ENCODE data around the gene STX8.
A peak's percentile ranks its signal among the peaks of the same experiment; 100 is the strongest.

Gene STX8

GRCh38 chr17:9533441-9533840 is 42.2 kb downstream of the STX8 start:
- Mint-ChIP-seq H3K36me3 (peaks cover 7% of the 10 kb centered on the region), H3K4me1 (no peaks in the 10 kb centered on the region), H3K27ac (no peak overlapping the region), H3K4me3 (no peak overlapping the region), H3K9me3 (no peaks in the 10 kb centered on the region)
- DNase-seq (ENCODE audit: low spot score in 2 of 2) (no peak), ATAC-seq (no peak)

GRCh38 chr17:9532715-9533114 is 42.9 kb downstream of the STX8 start:
- H3K4me3 Mint-ChIP-seq, result no peak overlapping the region
- H3K36me3 Mint-ChIP-seq, result peaks cover 7% of the 10 kb centered on the region
- H3K27ac Mint-ChIP-seq, result no peak overlapping the region
- no peak for ATAC-seq
- no peaks in the 10 kb centered on the region for H3K9me3 Mint-ChIP-seq
- DNase-seq (ENCODE audit: low spot score in 2 of 2), result no peak
- H3K4me1 Mint-ChIP-seq, result no peaks in the 10 kb centered on the region

GRCh38 chr17:9531034-9531433 is 44.6 kb downstream of the STX8 start:
- Mint-ChIP-seq H3K36me3 (peaks cover 7% of the 10 kb centered on the region), H3K27ac (no peak overlapping the region)

GRCh38 chr17:9529033-9529700 is 46.5 kb downstream of the STX8 start:
- no peaks in the 10 kb centered on the region for H3K9me3 Mint-ChIP-seq
- no peaks in the 10 kb centered on the region for H3K4me1 Mint-ChIP-seq
- peaks cover 4% of the 10 kb centered on the region for H3K36me3 Mint-ChIP-seq
- DNase-seq (ENCODE audit: low spot score in 2 of 2) (no peak), ATAC-seq (peak; percentile 99)
- no peak overlapping the region for H3K27ac Mint-ChIP-seq
- H3K4me3 Mint-ChIP-seq, result no peak overlapping the region

More at GRCh38 chr17:9531034-9531433, 44.6 kb downstream of the STX8 start:
- Mint-ChIP-seq H3K4me3 (no peak overlapping the region), H3K9me3 (no peaks in the 10 kb centered on the region), H3K4me1 (no peaks in the 10 kb centered on the region)
- DNase-seq (ENCODE audit: low spot score in 2 of 2) (no peak), ATAC-seq (no peak)

GRCh38 chr17:9527788-9528187 is 47.8 kb downstream of the STX8 start:
- ATAC-seq (no peak), DNase-seq (ENCODE audit: low spot score in 2 of 2) (no peak)
- Mint-ChIP-seq H3K36me3 (no peaks in the 10 kb centered on the region), H3K4me3 (no peak overlapping the region), H3K27ac (no peak overlapping the region), H3K9me3 (no peaks in the 10 kb centered on the region), H3K4me1 (peaks cover under 1% of the 10 kb centered on the region)

- no peak for ATAC-seq
- DNase-seq (ENCODE audit: low spot score in 2 of 2), result no peak
- H3K36me3 Mint-ChIP-seq, result no peaks in the 10 kb centered on the region
- no peaks in the 10 kb centered on the region for H3K9me3 Mint-ChIP-seq
- H3K27ac Mint-ChIP-seq, result no peak overlapping the region
- H3K4me3 Mint-ChIP-seq, result no peak overlapping the region
- H3K4me1 Mint-ChIP-seq, result peaks cover 27% of the 10 kb centered on the region
Observed at GRCh38 chr17:9522074-9522473, 53.5 kb downstream of the STX8 start.

GRCh38 chr17:9521062-9521461 is 54.6 kb downstream of the STX8 start:
- no peaks in the 10 kb centered on the region for H3K9me3 Mint-ChIP-seq
- no peak for ATAC-seq
- no peak overlapping the region for H3K4me3 Mint-ChIP-seq
- H3K36me3 Mint-ChIP-seq, result no peaks in the 10 kb centered on the region
- DNase-seq (ENCODE audit: low spot score in 2 of 2), result no peak
- H3K4me1 Mint-ChIP-seq, result peaks cover 29% of the 10 kb centered on the region
- no peak overlapping the region for H3K27ac Mint-ChIP-seq

GRCh38 chr17:9520649-9521048 is 55.0 kb downstream of the STX8 start:
- Mint-ChIP-seq H3K4me1 (peaks cover 29% of the 10 kb centered on the region), H3K27ac (no peak overlapping the region), H3K36me3 (no peaks in the 10 kb centered on the region), H3K4me3 (no peak overlapping the region), H3K9me3 (no peaks in the 10 kb centered on the region)
- ATAC-seq, result no peak
- DNase-seq (ENCODE audit: low spot score in 2 of 2), result no peak

- ATAC-seq (no peak), DNase-seq (ENCODE audit: low spot score in 2 of 2) (no peak)
- no peak overlapping the region for H3K4me3 Mint-ChIP-seq
- no peak overlapping the region for H3K27ac Mint-ChIP-seq
- H3K9me3 Mint-ChIP-seq, result no peaks in the 10 kb centered on the region
- H3K36me3 Mint-ChIP-seq, result no peaks in the 10 kb centered on the region
- peaks cover 29% of the 10 kb centered on the region for H3K4me1 Mint-ChIP-seq
Observed at GRCh38 chr17:9519583-9520272, 55.9 kb downstream of the STX8 start.

GRCh38 chr17:9517396-9517795 is 58.2 kb downstream of the STX8 start:
- Mint-ChIP-seq H3K36me3 (no peaks in the 10 kb centered on the region), H3K27ac (peak overlapping the region; percentile 5), H3K4me1 (peaks cover 37% of the 10 kb centered on the region), H3K4me3 (no peak overlapping the region), H3K9me3 (no peaks in the 10 kb centered on the region)
- DNase-seq (ENCODE audit: low spot score in 2 of 2) (no peak), ATAC-seq (peak; percentile 60)

- H3K4me1 Mint-ChIP-seq, result peaks cover 46% of the 10 kb centered on the region
- no peak overlapping the region for H3K27ac Mint-ChIP-seq
- ATAC-seq (no peak), DNase-seq (ENCODE audit: low spot score in 2 of 2) (no peak)
- H3K9me3 Mint-ChIP-seq, result peaks cover 16% of the 10 kb centered on the region
- H3K4me3 Mint-ChIP-seq, result no peak overlapping the region
- no peaks in the 10 kb centered on the region for H3K36me3 Mint-ChIP-seq
Observed at GRCh38 chr17:9513266-9513665, 62.4 kb downstream of the STX8 start.

GRCh38 chr17:9512323-9513168 is 63.1 kb downstream of the STX8 start:
- H3K36me3 Mint-ChIP-seq, result no peaks in the 10 kb centered on the region
- no peak overlapping the region for H3K4me3 Mint-ChIP-seq
- DNase-seq (ENCODE audit: low spot score in 2 of 2), result no peak
- peaks cover 39% of the 10 kb centered on the region for H3K4me1 Mint-ChIP-seq
- no peak overlapping the region for H3K27ac Mint-ChIP-seq
- peaks cover 21% of the 10 kb centered on the region for H3K9me3 Mint-ChIP-seq
- ATAC-seq, result no peak

- Mint-ChIP-seq H3K9me3 (peaks cover 21% of the 10 kb centered on the region), H3K36me3 (peaks cover 9% of the 10 kb centered on the region), H3K4me1 (peaks cover 31% of the 10 kb centered on the region), H3K27ac (no peak overlapping the region), H3K4me3 (no peak overlapping the region)
- no peak for ATAC-seq
- no peak for DNase-seq (ENCODE audit: low spot score in 2 of 2)
Observed at GRCh38 chr17:9509236-9509816, 66.3 kb downstream of the STX8 start.

- Mint-ChIP-seq H3K36me3 (peaks cover 23% of the 10 kb centered on the region), H3K4me3 (no peak overlapping the region), H3K27ac (no peak overlapping the region), H3K4me1 (no peaks in the 10 kb centered on the region), H3K9me3 (no peaks in the 10 kb centered on the region)
- DNase-seq (ENCODE audit: low spot score in 2 of 2), result no peak
- ATAC-seq, result no peak
Observed at GRCh38 chr17:9499041-9499440, 76.6 kb downstream of the STX8 start.

- H3K36me3 Mint-ChIP-seq, result peaks cover 23% of the 10 kb centered on the region
- no peak for DNase-seq (ENCODE audit: low spot score in 2 of 2)
- ATAC-seq, result no peak
- no peak overlapping the region for H3K27ac Mint-ChIP-seq
- H3K9me3 Mint-ChIP-seq, result no peaks in the 10 kb centered on the region
- no peaks in the 10 kb centered on the region for H3K4me1 Mint-ChIP-seq
- H3K4me3 Mint-ChIP-seq, result no peak overlapping the region
Observed at GRCh38 chr17:9498490-9498889, 77.1 kb downstream of the STX8 start.

All from stimulated activated effector memory CD8-positive, alpha-beta T cell treated with anti-CD3 and anti-CD28 coated beads, Interleukin-12 subunit alpha, Interleukin-12 subunit beta, amount 100 ng/mL, for 72 hours (primary cell).